Lung (tissue), 12 donors: ENCODE results near the gene SELE. TPM values are rescaled to one million over a fixed set of nuclear protein-coding genes. Genes with fewer than 3 reads are reported as not detected.

Experiments used
- ATAC-seq: fragments of 200-7000 bp; cut with Tn5 transposase; one replicate; pipeline ENCODE4 v1.9.1; 2020; ENCODE audit warnings: moderate number of reproducible peaks; ENCODE audit not compliant: insufficient read depth, low FRiP score
- DNase-seq, 3 donors: peaks; one replicate each; pipeline ENCODE4 v3.0.0-alpha.2; 2013 to 2017
- H3K27ac ChIP-seq, 2 donors: one replicate each; pipeline ENCODE4 v1.5.1; 2013; ENCODE audit warnings: mild to moderate bottlenecking in 2 of 2, moderate library complexity in 2 of 2, control low read depth in 1 of 2, inconsistent platforms in 1 of 2, low read depth in 1 of 2, low read length in 1 of 2
- H3K27me3 ChIP-seq, 3 donors: one replicate each; pipeline ENCODE4 v1.5.1; 2013; ENCODE audit warnings: low read length in 2 of 3; ENCODE audit not compliant: control insufficient read depth in 3 of 3, insufficient read depth in 3 of 3
- H3K36me3 ChIP-seq, 4 donors: one replicate each; pipeline ENCODE4 v1.5.1; 2013; ENCODE audit warnings: low read length in 4 of 4, mild to moderate bottlenecking in 1 of 4, moderate library complexity in 1 of 4; ENCODE audit not compliant: control insufficient read depth in 4 of 4, insufficient read depth in 4 of 4
- H3K4me1 ChIP-seq, 5 donors: one replicate each; pipeline ENCODE4 v1.5.1; 2013; ENCODE audit warnings: low read length in 5 of 5, mild to moderate bottlenecking in 2 of 5, moderate library complexity in 1 of 5; ENCODE audit not compliant: control insufficient read depth in 5 of 5, insufficient read depth in 5 of 5
- H3K4me3 ChIP-seq: one replicate; pipeline ENCODE4 v1.5.1; 2013; ENCODE audit warnings: mild to moderate bottlenecking, control low read depth, moderate library complexity
- H3K9ac ChIP-seq, 2 donors: one replicate each; pipeline ENCODE4 v1.5.1; 2013; ENCODE audit warnings: low read length in 2 of 2, control low read depth in 1 of 2; ENCODE audit not compliant: insufficient read depth in 1 of 2
- H3K9me3 ChIP-seq, 4 donors: one replicate each; pipeline ENCODE4 v1.5.1; 2013; ENCODE audit warnings: low read length in 3 of 4, mild to moderate bottlenecking in 1 of 4, moderate library complexity in 1 of 4; ENCODE audit not compliant: control insufficient read depth in 4 of 4, insufficient read depth in 3 of 4
- CTCF ChIP-seq: IDR thresholded peaks from 2 replicates; pipeline ENCODE4 v1.5.1; 2012; ENCODE audit warnings: mild to moderate bottlenecking; ENCODE audit errors: control extremely low read depth, extremely low read depth
- WGBS, 2 donors: extraction: QIAGEN DNeasy Blood & Tissue Kit; methylation state at CpG; one replicate each; pipeline ENCODE4 v1.1.7; 2013; 5-methylcytosine and 5-hydroxymethylcytosine counted together
- polyA plus RNA-seq, 2 donors: library from polyadenylated mRNA; stranded (reverse); fragments of 200-250 nt; gene quantifications; one replicate each; pipeline ENCODE4 v1.2.1, GENCODE V29; 2013
- total RNA-seq, 2 donors: library from RNA; depleted of rRNA in 1 of 2; stranded (reverse); fragments of >200 nt in 1 of 2; gene quantifications; one replicate each; pipeline ENCODE4 v1.2.1, GENCODE V29; 2014 to 2021
- donor health status: control.
- donor health status: control.
- donor health status: Bipolar disorder and iron deficiency.
- donor health status: healthy.
- donor health status: DM: yes; HTN: yes; CAD: no.

The SELE gene
- total and polyA plus RNA-seq, 4 donors: 2.1 to 40.2 (median 3.9) TPM

DNA sequence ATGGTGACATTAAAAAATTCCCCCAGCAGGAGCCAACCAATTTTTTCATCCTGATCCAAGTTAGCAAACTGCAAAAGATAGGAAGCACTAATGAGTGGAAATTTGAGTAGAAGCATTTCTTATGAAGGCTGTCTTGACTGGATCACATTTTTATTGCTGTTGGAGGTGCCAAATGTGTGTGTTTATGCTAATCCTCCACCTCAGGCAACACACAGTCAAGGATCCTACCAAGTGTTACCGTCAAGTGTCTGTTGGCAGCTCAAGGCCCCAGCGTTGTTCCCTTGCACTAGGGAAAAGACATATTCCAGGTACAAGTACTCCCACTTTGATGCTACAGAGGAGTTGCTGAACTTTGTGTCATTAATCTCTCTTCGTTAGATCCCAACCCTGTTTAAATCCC is 42.6 kb upstream of the SELE start:
- DNase-seq (no peak), ATAC-seq (no peak)
- no peak overlapping the region for H3K9ac ChIP-seq
- H3K9me3 ChIP-seq: no peaks in the 10 kb centered on the region
- 67 to 88% methylated on average over 3 of the region's 3 CpGs for WGBS, 2 donors
- no peaks in the 10 kb centered on the region for H3K27me3 ChIP-seq
- no peaks in the 10 kb centered on the region for H3K36me3 ChIP-seq
- peaks cover 0 to 4% (median 0%) of the 10 kb centered on the region in 5 donors for H3K4me1 ChIP-seq
- H3K4me3 ChIP-seq: no peak overlapping the region
- no peak for TF ChIP-seq CTCF
- no peak overlapping the region for H3K27ac ChIP-seq

DNA sequence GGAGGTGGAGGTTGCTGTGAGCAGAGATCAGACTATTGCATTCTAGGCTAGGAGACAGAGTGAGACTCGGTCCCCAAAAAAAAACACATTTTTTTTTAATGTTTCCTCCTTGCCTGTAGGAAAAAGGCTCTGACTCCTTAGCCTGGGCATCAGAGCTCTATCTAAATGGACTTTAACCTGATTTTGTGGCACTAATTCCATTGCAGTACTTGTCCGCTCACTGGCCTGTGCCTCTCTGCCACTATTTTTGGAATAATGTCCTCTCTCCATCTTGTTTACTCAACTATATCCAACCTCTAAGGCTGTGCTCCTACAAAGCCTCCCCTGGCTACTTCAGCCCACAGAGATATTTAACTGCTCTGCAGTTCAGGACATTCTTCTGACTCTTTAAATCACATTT is 34.3 kb upstream of the SELE start:
- ATAC-seq (no peak), DNase-seq (no peak)
- Histone ChIP-seq H3K27me3 (no peaks in the 10 kb centered on the region), H3K9me3 (no peaks in the 10 kb centered on the region), H3K9ac (no peak overlapping the region), H3K27ac (no peak overlapping the region), H3K36me3 (no peaks in the 10 kb centered on the region), H3K4me1 (no peaks in the 10 kb centered on the region), H3K4me3 (no peak overlapping the region)
- TF ChIP-seq CTCF: no peak
- WGBS, 2 donors: 90 to 97% methylated on average over 2 of the region's 2 CpGs

DNA sequence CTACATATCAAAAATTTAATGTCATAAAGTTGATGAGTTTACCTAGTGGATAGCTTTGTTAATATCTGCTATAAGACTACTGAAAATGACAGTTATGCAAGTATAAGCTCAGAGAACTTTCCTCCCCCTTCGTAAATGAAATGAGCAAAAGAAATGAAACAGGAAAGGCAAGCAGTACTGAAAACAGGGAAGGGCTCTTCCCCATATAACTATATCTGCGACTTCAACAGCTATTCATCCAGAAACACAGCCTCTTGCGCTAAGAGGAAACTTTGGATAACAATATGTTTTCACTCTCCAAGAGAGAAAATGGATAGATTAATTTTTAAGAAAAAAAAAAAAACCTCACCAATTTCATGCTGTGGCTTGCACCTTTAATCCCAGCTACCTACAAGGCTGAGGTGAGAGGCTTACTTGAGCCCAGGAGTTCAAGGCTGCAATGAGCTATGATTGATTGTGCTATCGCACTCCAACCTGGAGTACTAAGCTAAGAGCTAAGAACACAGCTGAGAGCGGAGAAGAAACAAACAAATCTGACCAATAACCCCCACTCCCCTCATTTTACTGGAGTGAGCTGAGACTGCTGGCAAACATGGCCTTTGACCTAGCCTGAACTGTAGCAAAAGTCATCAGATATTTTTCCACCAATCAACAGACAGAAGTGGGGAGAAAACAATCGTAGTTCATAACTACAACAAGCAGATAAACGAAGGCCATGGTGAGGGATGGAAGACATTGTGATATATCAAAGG is 31.9 kb upstream of the SELE start:
- H3K4me3 ChIP-seq: no peak overlapping the region
- H3K27me3 ChIP-seq: no peaks in the 10 kb centered on the region
- no peak for ATAC-seq
- WGBS, 2 donors: 63 to 84% methylated on average over 7 of the region's 7 CpGs
- no peaks in the 10 kb centered on the region for H3K9me3 ChIP-seq
- H3K27ac ChIP-seq: no peak overlapping the region
- no peaks in the 10 kb centered on the region for H3K36me3 ChIP-seq
- H3K4me1 ChIP-seq: no peaks in the 10 kb centered on the region
- DNase-seq: no peak
- no peak overlapping the region for H3K9ac ChIP-seq
- TF ChIP-seq CTCF: no peak

DNA sequence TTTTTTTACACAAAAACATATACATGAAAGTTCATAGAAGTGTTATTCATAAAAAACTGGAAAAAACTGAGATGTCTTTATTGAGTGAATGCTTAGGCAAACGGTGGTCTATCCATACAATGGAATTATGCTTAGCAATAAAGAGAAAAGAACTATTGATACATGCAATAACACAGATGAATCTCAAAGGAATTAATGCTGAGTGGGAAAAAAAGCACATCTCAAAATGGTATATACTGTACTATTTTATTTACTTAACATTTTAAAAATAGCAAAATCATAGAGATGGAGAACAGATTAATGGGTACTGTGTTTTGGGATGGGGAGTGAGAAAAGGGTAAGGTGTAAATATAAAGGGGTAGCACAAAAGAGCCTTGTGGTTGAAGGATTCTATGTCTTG is 31.0 kb upstream of the SELE start:
- Histone ChIP-seq H3K4me1 (no peaks in the 10 kb centered on the region), H3K27me3 (no peaks in the 10 kb centered on the region), H3K4me3 (no peak overlapping the region), H3K36me3 (no peaks in the 10 kb centered on the region), H3K27ac (no peak overlapping the region), H3K9me3 (no peaks in the 10 kb centered on the region), H3K9ac (no peak overlapping the region)
- 72 to 89% methylated on average over 1 of the region's 1 CpG for WGBS, 2 donors
- DNase-seq: no peak
- TF ChIP-seq CTCF: no peak
- ATAC-seq: no peak
